Measurements from ENCODE around the gene ELANE. TPM values are rescaled to one million over a fixed set of nuclear protein-coding genes. Genes with fewer than 3 reads are reported as not detected.

ELANE gene
- total and polyA plus RNA-seq, 9 of the 15 experiments (the other 6 are each of a cell fraction or from before 2014, with no cell fraction given): not detected

DNA sequence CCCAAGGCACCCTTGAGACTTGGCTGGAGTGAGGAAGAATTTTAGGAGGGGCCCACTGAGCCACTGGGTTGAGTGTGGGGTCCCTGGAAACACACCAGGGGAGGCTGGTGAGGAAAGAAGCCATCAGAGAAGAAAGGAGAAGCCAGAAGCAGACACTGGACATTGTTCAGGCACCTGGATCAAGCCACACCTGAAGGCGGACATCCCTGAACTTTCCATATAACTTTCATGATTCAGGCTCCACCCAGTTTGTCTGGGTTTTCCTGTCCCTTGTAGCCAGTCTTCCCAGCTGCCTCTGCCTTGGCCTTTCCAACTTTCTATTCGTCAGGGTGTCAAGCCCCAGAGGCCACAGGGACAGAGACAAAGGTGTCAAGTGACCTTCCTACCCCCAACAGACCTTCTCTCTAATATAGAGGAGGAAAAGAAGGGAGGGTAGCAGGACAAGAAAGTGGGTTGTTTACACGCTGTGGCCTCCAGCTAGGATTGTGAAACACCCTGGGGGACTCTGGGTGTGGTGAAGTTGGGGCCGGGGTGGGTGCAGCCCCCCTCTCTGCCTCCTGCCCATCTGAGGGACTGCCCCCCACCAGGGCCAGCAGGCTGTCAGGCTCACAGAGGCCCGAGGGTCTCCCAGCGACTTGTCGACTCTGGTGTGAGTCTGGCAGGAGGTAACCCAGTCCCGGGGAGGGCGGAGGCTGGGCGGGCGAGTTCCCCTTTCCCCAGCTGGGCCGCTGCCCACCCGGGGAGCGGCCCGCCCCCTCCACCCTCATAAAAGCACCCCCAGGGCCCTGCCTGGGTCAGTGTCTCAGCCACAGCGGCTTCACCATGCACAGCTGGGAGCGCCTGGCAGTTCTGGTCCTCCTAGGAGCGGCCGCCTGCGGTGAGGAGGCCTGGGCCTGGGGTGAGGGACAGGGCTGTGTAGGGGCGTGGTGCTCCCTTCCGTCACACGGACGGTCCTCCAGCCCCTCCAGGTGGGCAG, 7.1 kb downstream of the ELANE start, which contains the start of gene CFD (continued):
- TF ChIP-seq KDM5B (IDR thresholded peaks at IDR 0.05; ENCODE audit: insufficient replicate concordance, low read depth, low read length) (peak; percentile 65), LEF1 (IDR thresholded peaks at IDR 0.05) (no peak), NFATC3 (IDR thresholded peaks at IDR 0.05) (no peak), ZNF444 (CRISPR knock-in tag; IDR thresholded peaks at IDR 0.05) (no peak), JUND (IDR thresholded peaks at IDR 0.05; ENCODE audit: borderline replicate concordance, low read depth, low read length) (no peak), JUND (tag; IDR thresholded peaks at IDR 0.05; ENCODE audit: borderline replicate concordance, low read depth, low read length) (no peak), ZBTB7A (IDR thresholded peaks at IDR 0.05; ENCODE audit: borderline replicate concordance, control insufficient read depth, low read depth, low read length) (peak; percentile 29; the same call in 1 of the 2 replicates), CCAR2 (IDR thresholded peaks at IDR 0.05; ENCODE audit: low read depth, low read length) (no peak), FIP1L1 (IDR thresholded peaks at IDR 0.05; ENCODE audit: low read depth, low read length, poor library complexity, severe bottlenecking) (no peak), ZNF175 (CRISPR knock-in tag; IDR thresholded peaks at IDR 0.05; ENCODE audit: low read depth) (no peak)
- TF ChIP-seq, protein P1, sequence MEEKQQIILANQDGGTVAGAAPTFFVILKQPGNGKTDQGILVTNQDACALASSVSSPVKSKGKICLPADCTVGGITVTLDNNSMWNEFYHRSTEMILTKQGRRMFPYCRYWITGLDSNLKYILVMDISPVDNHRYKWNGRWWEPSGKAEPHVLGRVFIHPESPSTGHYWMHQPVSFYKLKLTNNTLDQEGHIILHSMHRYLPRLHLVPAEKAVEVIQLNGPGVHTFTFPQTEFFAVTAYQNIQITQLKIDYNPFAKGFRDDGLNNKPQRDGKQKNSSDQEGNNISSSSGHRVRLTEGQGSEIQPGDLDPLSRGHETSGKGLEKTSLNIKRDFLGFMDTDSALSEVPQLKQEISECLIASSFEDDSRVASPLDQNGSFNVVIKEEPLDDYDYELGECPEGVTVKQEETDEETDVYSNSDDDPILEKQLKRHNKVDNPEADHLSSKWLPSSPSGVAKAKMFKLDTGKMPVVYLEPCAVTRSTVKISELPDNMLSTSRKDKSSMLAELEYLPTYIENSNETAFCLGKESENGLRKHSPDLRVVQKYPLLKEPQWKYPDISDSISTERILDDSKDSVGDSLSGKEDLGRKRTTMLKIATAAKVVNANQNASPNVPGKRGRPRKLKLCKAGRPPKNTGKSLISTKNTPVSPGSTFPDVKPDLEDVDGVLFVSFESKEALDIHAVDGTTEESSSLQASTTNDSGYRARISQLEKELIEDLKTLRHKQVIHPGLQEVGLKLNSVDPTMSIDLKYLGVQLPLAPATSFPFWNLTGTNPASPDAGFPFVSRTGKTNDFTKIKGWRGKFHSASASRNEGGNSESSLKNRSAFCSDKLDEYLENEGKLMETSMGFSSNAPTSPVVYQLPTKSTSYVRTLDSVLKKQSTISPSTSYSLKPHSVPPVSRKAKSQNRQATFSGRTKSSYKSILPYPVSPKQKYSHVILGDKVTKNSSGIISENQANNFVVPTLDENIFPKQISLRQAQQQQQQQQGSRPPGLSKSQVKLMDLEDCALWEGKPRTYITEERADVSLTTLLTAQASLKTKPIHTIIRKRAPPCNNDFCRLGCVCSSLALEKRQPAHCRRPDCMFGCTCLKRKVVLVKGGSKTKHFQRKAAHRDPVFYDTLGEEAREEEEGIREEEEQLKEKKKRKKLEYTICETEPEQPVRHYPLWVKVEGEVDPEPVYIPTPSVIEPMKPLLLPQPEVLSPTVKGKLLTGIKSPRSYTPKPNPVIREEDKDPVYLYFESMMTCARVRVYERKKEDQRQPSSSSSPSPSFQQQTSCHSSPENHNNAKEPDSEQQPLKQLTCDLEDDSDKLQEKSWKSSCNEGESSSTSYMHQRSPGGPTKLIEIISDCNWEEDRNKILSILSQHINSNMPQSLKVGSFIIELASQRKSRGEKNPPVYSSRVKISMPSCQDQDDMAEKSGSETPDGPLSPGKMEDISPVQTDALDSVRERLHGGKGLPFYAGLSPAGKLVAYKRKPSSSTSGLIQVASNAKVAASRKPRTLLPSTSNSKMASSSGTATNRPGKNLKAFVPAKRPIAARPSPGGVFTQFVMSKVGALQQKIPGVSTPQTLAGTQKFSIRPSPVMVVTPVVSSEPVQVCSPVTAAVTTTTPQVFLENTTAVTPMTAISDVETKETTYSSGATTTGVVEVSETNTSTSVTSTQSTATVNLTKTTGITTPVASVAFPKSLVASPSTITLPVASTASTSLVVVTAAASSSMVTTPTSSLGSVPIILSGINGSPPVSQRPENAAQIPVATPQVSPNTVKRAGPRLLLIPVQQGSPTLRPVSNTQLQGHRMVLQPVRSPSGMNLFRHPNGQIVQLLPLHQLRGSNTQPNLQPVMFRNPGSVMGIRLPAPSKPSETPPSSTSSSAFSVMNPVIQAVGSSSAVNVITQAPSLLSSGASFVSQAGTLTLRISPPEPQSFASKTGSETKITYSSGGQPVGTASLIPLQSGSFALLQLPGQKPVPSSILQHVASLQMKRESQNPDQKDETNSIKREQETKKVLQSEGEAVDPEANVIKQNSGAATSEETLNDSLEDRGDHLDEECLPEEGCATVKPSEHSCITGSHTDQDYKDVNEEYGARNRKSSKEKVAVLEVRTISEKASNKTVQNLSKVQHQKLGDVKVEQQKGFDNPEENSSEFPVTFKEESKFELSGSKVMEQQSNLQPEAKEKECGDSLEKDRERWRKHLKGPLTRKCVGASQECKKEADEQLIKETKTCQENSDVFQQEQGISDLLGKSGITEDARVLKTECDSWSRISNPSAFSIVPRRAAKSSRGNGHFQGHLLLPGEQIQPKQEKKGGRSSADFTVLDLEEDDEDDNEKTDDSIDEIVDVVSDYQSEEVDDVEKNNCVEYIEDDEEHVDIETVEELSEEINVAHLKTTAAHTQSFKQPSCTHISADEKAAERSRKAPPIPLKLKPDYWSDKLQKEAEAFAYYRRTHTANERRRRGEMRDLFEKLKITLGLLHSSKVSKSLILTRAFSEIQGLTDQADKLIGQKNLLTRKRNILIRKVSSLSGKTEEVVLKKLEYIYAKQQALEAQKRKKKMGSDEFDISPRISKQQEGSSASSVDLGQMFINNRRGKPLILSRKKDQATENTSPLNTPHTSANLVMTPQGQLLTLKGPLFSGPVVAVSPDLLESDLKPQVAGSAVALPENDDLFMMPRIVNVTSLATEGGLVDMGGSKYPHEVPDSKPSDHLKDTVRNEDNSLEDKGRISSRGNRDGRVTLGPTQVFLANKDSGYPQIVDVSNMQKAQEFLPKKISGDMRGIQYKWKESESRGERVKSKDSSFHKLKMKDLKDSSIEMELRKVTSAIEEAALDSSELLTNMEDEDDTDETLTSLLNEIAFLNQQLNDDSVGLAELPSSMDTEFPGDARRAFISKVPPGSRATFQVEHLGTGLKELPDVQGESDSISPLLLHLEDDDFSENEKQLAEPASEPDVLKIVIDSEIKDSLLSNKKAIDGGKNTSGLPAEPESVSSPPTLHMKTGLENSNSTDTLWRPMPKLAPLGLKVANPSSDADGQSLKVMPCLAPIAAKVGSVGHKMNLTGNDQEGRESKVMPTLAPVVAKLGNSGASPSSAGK (IDR thresholded peaks at IDR 0.05): no peak
- TF ChIP-seq, protein P2, sequence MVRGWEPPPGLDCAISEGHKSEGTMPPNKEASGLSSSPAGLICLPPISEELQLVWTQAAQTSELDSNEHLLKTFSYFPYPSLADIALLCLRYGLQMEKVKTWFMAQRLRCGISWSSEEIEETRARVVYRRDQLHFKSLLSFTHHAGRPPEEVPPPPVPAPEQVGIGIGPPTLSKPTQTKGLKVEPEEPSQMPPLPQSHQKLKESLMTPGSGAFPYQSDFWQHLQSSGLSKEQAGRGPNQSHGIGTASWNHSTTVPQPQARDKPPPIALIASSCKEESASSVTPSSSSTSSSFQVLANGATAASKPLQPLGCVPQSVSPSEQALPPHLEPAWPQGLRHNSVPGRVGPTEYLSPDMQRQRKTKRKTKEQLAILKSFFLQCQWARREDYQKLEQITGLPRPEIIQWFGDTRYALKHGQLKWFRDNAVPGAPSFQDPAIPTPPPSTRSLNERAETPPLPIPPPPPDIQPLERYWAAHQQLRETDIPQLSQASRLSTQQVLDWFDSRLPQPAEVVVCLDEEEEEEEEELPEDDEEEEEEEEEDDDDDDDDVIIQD (CRISPR knock-in tag; IDR thresholded peaks at IDR 0.05): no peak
